ENCODE measurements around the gene LBHD2. TPM values are rescaled to one million over a fixed set of nuclear protein-coding genes. Genes with fewer than 3 reads are reported as not detected.

The LBHD2 gene
- total RNA-seq, 6 donors from 2014 or later, result not detected

GRCh38 chr14:103072595-103073366, 11.2 kb upstream of the LBHD2 start:
- DNase-seq, result peak in 1 of 2 donors; percentile 57
- no peaks in the 10 kb centered on the region for H3K9me3 ChIP-seq
- H3K27me3 ChIP-seq, result no peaks in the 10 kb centered on the region
- peak in 1 of 2 donors; percentile 1 for ATAC-seq (ENCODE audit: low FRiP score in 2 of 2)
- TF ChIP-seq POLR2A (IDR thresholded peaks at IDR 0.05) (no peak), POLR2AphosphoS5 (IDR thresholded peaks at IDR 0.05) (no peak), EP300 (IDR thresholded peaks at IDR 0.05) (no peak)
- TF ChIP-seq, protein P1, sequence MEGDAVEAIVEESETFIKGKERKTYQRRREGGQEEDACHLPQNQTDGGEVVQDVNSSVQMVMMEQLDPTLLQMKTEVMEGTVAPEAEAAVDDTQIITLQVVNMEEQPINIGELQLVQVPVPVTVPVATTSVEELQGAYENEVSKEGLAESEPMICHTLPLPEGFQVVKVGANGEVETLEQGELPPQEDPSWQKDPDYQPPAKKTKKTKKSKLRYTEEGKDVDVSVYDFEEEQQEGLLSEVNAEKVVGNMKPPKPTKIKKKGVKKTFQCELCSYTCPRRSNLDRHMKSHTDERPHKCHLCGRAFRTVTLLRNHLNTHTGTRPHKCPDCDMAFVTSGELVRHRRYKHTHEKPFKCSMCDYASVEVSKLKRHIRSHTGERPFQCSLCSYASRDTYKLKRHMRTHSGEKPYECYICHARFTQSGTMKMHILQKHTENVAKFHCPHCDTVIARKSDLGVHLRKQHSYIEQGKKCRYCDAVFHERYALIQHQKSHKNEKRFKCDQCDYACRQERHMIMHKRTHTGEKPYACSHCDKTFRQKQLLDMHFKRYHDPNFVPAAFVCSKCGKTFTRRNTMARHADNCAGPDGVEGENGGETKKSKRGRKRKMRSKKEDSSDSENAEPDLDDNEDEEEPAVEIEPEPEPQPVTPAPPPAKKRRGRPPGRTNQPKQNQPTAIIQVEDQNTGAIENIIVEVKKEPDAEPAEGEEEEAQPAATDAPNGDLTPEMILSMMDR (IDR thresholded peaks at IDR 0.05), result no peak
- peaks cover 25 to 57% (median 27%) of the 10 kb centered on the region in 4 donors for H3K4me1 ChIP-seq
- WGBS, 2 donors, result 81 to 91% methylated on average over 8 to 21 of the region's 21 CpGs
- no peaks in the 10 kb centered on the region for H3K36me3 ChIP-seq
- no peak overlapping the region for H3K4me3 ChIP-seq
- peak overlapping the region in 2 of 4 donors; percentile 18 to 43 for H3K27ac ChIP-seq

- 94 to 96% methylated on average over 5 to 14 of the region's 14 CpGs for WGBS, 2 donors
- peak overlapping the region in 2 of 4 donors; percentile 18 to 43 for H3K27ac ChIP-seq
- TF ChIP-seq, protein P1 (IDR thresholded peaks at IDR 0.05), result no peak
- TF ChIP-seq POLR2AphosphoS5 (IDR thresholded peaks at IDR 0.05) (no peak), POLR2A (IDR thresholded peaks at IDR 0.05) (no peak), EP300 (IDR thresholded peaks at IDR 0.05) (no peak)
Observed at GRCh38 chr14:103073367-103073875, 10.6 kb upstream of the LBHD2 start.

DNA sequence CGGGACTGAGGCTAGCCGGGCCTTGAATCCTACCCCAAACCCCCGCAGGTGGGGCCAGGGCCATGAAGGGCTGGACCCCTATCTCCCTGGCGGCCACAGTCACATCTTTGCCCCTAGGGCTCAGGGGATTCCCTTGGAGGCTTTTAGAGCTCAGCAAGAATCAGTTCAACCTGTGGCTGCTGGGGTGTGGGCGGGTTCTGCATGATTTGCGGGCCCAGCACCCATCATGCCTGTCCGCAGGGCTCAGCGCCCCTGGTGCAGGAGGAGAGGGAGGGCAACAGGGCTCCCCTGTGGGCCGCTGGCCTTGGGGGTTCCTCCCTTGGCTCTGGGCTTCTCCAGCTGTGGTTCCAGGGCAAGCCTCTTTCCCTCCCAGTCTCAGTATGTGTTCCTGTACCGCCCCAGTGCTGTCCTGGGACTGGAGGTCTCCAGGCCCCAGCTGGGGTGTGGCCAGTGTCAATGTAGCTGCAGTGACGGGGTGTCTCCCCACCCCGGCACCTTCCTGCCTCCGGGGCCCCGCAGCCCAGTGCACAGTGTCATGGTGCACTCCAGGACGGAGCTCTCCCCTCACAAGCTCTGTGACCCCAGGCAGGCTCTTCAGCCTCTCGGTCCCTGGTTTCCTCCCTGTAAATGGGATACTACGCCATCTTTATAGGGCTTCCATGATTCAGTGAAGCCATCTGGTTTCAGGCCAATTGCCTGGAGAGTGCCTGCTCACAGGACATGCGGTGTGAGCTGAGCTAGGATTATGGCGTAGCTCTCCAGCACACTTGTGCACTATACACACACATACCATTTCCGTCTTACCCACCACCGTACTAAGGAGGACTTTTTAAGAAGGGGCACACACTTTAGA, 9.9 kb upstream of the LBHD2 start:
- H3K4me1 ChIP-seq, result peaks cover 17 to 47% (median 22%) of the 10 kb centered on the region in 4 donors
- H3K9me3 ChIP-seq, result no peaks in the 10 kb centered on the region
- DNase-seq (peak in 1 of 2 donors; percentile 62), ATAC-seq (ENCODE audit: low FRiP score in 2 of 2) (peak in 1 of 2 donors; percentile 7)
- 79 to 84% methylated on average over 13 to 18 of the region's 21 CpGs for WGBS, 2 donors
- H3K27ac ChIP-seq, result peak overlapping the region; percentile 75 to 91 (median 82)
- TF ChIP-seq POLR2A (IDR thresholded peaks at IDR 0.05), result no peak
- no peak for TF ChIP-seq POLR2AphosphoS5 (IDR thresholded peaks at IDR 0.05)
- no peak for TF ChIP-seq EP300 (IDR thresholded peaks at IDR 0.05)
- TF ChIP-seq, protein P1 (IDR thresholded peaks at IDR 0.05), result no peak
- H3K4me3 ChIP-seq, result no peak overlapping the region
- H3K27me3 ChIP-seq, result no peaks in the 10 kb centered on the region
- H3K36me3 ChIP-seq, result no peaks in the 10 kb centered on the region

More at GRCh38 chr14:103073367-103073875, 10.6 kb upstream of the LBHD2 start:
- H3K27me3 ChIP-seq, result no peaks in the 10 kb centered on the region
- H3K4me1 ChIP-seq, result peaks cover 18 to 51% (median 22%) of the 10 kb centered on the region in 4 donors
- no peak overlapping the region for H3K4me3 ChIP-seq
- no peaks in the 10 kb centered on the region for H3K36me3 ChIP-seq
- DNase-seq (peak in 1 of 2 donors; percentile 78), ATAC-seq (ENCODE audit: low FRiP score in 2 of 2) (no peak)
- no peaks in the 10 kb centered on the region for H3K9me3 ChIP-seq

DNA sequence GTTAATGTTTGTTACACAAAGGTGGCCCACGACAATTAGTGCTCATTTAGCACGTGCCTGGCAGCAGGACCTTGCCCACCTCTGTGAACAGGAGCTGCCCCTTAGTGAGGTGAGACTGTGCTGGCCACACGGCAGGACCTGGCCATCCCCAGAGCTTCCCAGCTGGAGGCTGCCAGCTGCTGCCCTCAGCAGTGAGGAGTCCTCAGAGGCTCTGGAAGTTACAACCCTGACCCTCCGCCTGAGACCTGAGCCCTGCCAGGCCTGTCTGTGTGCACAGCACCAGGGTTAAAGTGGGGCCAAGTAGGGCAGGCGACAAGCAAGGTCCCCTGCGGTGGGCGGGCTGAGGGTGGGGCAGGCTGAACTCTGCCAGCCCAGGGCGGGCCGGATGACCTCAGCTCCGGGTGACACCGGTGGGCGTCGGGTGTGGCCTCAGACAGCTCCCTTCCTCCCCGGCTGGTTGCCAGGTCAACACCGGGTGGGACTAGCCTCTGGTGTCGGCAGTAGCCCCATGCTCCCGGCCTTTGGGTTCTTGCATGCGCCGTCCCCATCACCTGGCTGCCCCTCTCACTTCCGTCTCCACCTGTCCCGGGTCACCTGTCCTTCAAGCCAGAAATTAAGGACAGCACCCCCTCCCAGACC, 9.2 kb upstream of the LBHD2 start:
- H3K9me3 ChIP-seq, result no peaks in the 10 kb centered on the region
- ATAC-seq (ENCODE audit: low FRiP score in 2 of 2), result peak; percentile 73
- TF ChIP-seq EP300 (IDR thresholded peaks at IDR 0.05), result peak in 2 of 4 donors; percentile 29 to 88
- peak; percentile 33 to 60 for TF ChIP-seq POLR2AphosphoS5 (IDR thresholded peaks at IDR 0.05)
- TF ChIP-seq, protein P1 (IDR thresholded peaks at IDR 0.05), result no peak
- peak in 1 of 4 donors; percentile 5 for TF ChIP-seq POLR2A (IDR thresholded peaks at IDR 0.05)
- 13 to 33% methylated on average over 3 to 18 of the region's 21 CpGs for WGBS, 2 donors
- no peaks in the 10 kb centered on the region for H3K27me3 ChIP-seq
- H3K27ac ChIP-seq, result peak overlapping the region; percentile 75 to 91 (median 82)
- H3K36me3 ChIP-seq, result no peaks in the 10 kb centered on the region
- peak overlapping the region in 3 of 4 donors; percentile 40 to 50 (median 49) for H3K4me3 ChIP-seq
- peak; percentile 80 to 94 for DNase-seq
- peaks cover 17 to 47% (median 22%) of the 10 kb centered on the region in 4 donors for H3K4me1 ChIP-seq
